H1 (cell line): Measurements from ENCODE around the gene REXO5.

ENCODE experiments used
- CEBPB ChIP-seq: IDR thresholded peaks from 2 replicates; pipeline ENCODE4 v1.6.1; 2012; ENCODE audit warnings: low read depth, low read length
- CHD1 ChIP-seq: IDR thresholded peaks from 2 replicates; pipeline ENCODE4 v1.6.1; 2012; ENCODE audit warnings: low read depth, low read length, improper control_type of control experiment
- CHD2 ChIP-seq: IDR thresholded peaks from 2 replicates; pipeline ENCODE4 v1.6.1; 2012; ENCODE audit warnings: low read length, improper control_type of control experiment
- CREB1 ChIP-seq: IDR thresholded peaks from 2 replicates; pipeline ENCODE4 v1.6.1; 2012; ENCODE audit warnings: inconsistent platforms
- POLR2A ChIP-seq, 2 experiments: IDR thresholded peaks; 1 replicate in 1 of 2; 2 replicates in 1 of 2; pipeline ENCODE4 v1.6.1; 2011; ENCODE audit warnings: low read depth in 2 of 2, low read length in 2 of 2, mild to moderate bottlenecking in 2 of 2; ENCODE audit errors: control extremely low read depth in 1 of 2
- RNF2 ChIP-seq: fragments of 200-900, 300-1000 bp; sonication (generic); IDR thresholded peaks from 2 replicates; pipeline ENCODE4 v1.7.1; 2016; ENCODE audit warnings: borderline replicate concordance, low read depth, mild to moderate bottlenecking, antibody characterized with exemption, low read length; ENCODE audit not compliant: poor library complexity, severe bottlenecking; ENCODE audit errors: missing control alignments
- SP1 ChIP-seq: IDR thresholded peaks from 2 replicates; pipeline ENCODE4 v1.6.1; 2011; ENCODE audit warnings: low read depth, low read length
- SUZ12 ChIP-seq: fragments of 200-600 bp; sonication (generic); IDR thresholded peaks from 2 replicates; pipeline ENCODE4 v1.6.1; 2012; ENCODE audit warnings: mild to moderate bottlenecking, inconsistent platforms, low read length, moderate library complexity, mixed read lengths

GRCh38 chr16:20889625-20890275 lies 83.4 kb downstream of the REXO5 start:
- no peak for TF ChIP-seq POLR2A (IDR thresholded peaks at IDR 0.05; ENCODE audit: control extremely low read depth in 1 of 2, low read depth in 2 of 2, low read length in 2 of 2)
- TF ChIP-seq SUZ12, result no peak
- TF ChIP-seq CHD1, result no peak
- TF ChIP-seq CREB1, result no peak
- no peak for TF ChIP-seq CHD2
- no peak for TF ChIP-seq SP1
- no peak for TF ChIP-seq RNF2
- peak; percentile 10; the same call in 1 of the 2 replicates for TF ChIP-seq CEBPB
